SK-N-SH (cell line): ENCODE measurements around the gene CYP27A1.

Source experiments
- CTCF ChIP-seq: fragments of 200-600 bp; sonication (generic); IDR thresholded peaks from 2 replicates; pipeline ENCODE4 v1.6.1; 2017; ENCODE audit warnings: antibody characterized with exemption, mild to moderate bottlenecking, moderate library complexity
- JUND ChIP-seq: IDR thresholded peaks from 2 replicates; pipeline ENCODE4 v1.4.0; 2012
- TAF1 ChIP-seq: IDR thresholded peaks from 2 replicates; pipeline ENCODE4 v1.6.1; 2012; ENCODE audit warnings: low read depth, mild to moderate bottlenecking, low read length, moderate library complexity, borderline replicate concordance
- TF ChIP-seq, protein P1 (sequence below): fragments of 150-350 bp; IDR thresholded peaks from 2 replicates; pipeline ENCODE4 v1.6.1; 2017; ENCODE audit warnings: antibody characterized with exemption, low read length, low read depth, borderline replicate concordance
- TF ChIP-seq, protein P2 (sequence below): IDR thresholded peaks from 2 replicates; pipeline ENCODE4 v1.6.1; 2012; ENCODE audit warnings: mild to moderate bottlenecking, low read depth, low read length, moderate library complexity

DNA sequence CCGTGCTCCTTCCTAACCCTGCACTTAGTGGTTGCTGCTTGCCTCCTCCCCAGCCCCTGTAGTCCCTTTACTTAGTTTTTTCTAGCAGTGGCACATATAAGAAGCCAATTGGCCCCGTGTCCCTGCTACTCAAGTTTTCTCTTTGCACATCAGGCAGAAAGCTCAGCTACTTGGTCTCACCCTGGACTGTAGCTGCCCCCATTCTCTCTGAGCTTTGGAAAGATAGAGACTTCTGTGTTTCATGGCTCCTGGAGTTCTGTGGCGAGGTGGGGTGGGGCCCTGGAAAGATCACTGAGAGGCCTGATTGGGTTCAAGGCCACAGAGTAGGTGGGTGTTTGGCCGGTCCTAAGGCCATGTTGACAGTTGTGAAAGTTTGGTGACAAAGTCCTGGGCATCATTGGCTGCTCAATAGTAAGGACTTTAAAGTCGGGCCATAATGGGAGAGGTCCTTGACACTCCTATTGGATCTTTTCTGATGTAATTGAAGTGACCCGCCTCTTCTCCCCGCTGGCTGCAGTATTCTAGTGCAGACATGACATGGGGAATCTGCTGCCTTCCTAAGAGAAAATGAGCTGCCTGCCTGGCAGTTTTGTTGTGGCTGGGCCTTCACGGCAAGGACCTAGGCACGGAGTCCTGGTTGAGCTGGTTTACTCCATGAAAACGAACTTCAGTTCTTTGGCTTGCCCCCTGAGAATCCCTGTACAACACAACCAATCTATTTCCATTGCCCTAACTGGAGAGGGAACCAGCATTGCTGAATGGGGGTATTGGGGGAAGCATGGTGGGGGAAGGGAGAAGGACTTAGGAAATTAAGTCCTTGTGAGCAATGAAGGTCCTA lies 26.2 kb upstream of the CYP27A1 start:
- TF ChIP-seq, protein P1, sequence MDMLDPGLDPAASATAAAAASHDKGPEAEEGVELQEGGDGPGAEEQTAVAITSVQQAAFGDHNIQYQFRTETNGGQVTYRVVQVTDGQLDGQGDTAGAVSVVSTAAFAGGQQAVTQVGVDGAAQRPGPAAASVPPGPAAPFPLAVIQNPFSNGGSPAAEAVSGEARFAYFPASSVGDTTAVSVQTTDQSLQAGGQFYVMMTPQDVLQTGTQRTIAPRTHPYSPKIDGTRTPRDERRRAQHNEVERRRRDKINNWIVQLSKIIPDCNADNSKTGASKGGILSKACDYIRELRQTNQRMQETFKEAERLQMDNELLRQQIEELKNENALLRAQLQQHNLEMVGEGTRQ: no peak
- TF ChIP-seq TAF1 (no peak), CTCF (no peak), JUND (no peak)
- TF ChIP-seq, protein P2, sequence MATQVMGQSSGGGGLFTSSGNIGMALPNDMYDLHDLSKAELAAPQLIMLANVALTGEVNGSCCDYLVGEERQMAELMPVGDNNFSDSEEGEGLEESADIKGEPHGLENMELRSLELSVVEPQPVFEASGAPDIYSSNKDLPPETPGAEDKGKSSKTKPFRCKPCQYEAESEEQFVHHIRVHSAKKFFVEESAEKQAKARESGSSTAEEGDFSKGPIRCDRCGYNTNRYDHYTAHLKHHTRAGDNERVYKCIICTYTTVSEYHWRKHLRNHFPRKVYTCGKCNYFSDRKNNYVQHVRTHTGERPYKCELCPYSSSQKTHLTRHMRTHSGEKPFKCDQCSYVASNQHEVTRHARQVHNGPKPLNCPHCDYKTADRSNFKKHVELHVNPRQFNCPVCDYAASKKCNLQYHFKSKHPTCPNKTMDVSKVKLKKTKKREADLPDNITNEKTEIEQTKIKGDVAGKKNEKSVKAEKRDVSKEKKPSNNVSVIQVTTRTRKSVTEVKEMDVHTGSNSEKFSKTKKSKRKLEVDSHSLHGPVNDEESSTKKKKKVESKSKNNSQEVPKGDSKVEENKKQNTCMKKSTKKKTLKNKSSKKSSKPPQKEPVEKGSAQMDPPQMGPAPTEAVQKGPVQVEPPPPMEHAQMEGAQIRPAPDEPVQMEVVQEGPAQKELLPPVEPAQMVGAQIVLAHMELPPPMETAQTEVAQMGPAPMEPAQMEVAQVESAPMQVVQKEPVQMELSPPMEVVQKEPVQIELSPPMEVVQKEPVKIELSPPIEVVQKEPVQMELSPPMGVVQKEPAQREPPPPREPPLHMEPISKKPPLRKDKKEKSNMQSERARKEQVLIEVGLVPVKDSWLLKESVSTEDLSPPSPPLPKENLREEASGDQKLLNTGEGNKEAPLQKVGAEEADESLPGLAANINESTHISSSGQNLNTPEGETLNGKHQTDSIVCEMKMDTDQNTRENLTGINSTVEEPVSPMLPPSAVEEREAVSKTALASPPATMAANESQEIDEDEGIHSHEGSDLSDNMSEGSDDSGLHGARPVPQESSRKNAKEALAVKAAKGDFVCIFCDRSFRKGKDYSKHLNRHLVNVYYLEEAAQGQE: no peak
